HG03378 (cell line): ENCODE measurements around the gene SIT1.
"Not testable (repeated sequence)": the region's sequence is repeated elsewhere in the genome, so short reads cannot be mapped to it uniquely, and the experiment has no call there.

Experiments
- ATAC-seq: cut with Tn5 transposase; IDR thresholded peaks from one replicate; pipeline ENCODE4 v1.9.1; 2021; ENCODE audit warnings: mild to moderate bottlenecking, moderate library complexity; ENCODE audit not compliant: unreplicated experiment

The SIT1 gene

GRCh38 chr9:35660966-35661415, 10.3 kb upstream of the SIT1 start:
- no peak for ATAC-seq

GRCh38 chr9:35659340-35659739, 8.6 kb upstream of the SIT1 start:
- ATAC-seq: no peak

- no peak for ATAC-seq
These were observed 8.2 kb upstream of the SIT1 start for GRCh38 chr9:35658968-35659220.

GRCh38 chr9:35658137-35658967, 7.6 kb upstream of the SIT1 start, which contains the start of gene CCDC107:
Gene CCDC107 (plus strand): TSS chr9:35658292. CDS start chr9:35658380, 88 bp downstream.
- peak; percentile 44 for ATAC-seq

GRCh38 chr9:35657546-35658136, 6.9 kb upstream of the SIT1 start, which contains the start of gene RMRP:
Gene RMRP (minus strand): TSS chr9:35658019.
- peak; percentile 90 for ATAC-seq

GRCh38 chr9:35656831-35657545, 6.3 kb upstream of the SIT1 start:
- ATAC-seq: no peak

- no peak for ATAC-seq
These were observed 5.6 kb upstream of the SIT1 start for GRCh38 chr9:35656348-35656747.

GRCh38 chr9:35653611-35654010, 2.9 kb upstream of the SIT1 start:
- no peak for ATAC-seq

GRCh38 chr9:35652829-35653209, 2.1 kb upstream of the SIT1 start:
- no peak for ATAC-seq

GRCh38 chr9:35651956-35652828, 1.5 kb upstream of the SIT1 start:
- ATAC-seq: no peak

GRCh38 chr9:35649431-35650340, 1.0 kb downstream of the SIT1 start:
- ATAC-seq: no peak

- ATAC-seq: peak; percentile 77
These were observed 4.0 kb downstream of the SIT1 start for GRCh38 chr9:35646533-35647265.

GRCh38 chr9:35646153-35646532, 4.6 kb downstream of the SIT1 start:
- no peak for ATAC-seq

- ATAC-seq: not testable (repeated sequence)
These were observed 5.0 kb downstream of the SIT1 start for GRCh38 chr9:35645736-35646135.

GRCh38 chr9:35643046-35643445, 7.7 kb downstream of the SIT1 start:
- no peak for ATAC-seq

- not testable (repeated sequence) for ATAC-seq
These were observed 9.3 kb downstream of the SIT1 start for GRCh38 chr9:35641478-35641877.

GRCh38 chr9:35640431-35640830, 10.3 kb downstream of the SIT1 start:
- ATAC-seq: not testable (repeated sequence)

GRCh38 chr9:35639631-35640030, 11.1 kb downstream of the SIT1 start:
- ATAC-seq: no peak

- not testable (repeated sequence) for ATAC-seq
These were observed 11.5 kb downstream of the SIT1 start for GRCh38 chr9:35639225-35639624.
